Uterus (tissue), 2 donors: ENCODE results near the gene ZSCAN4.

Experiments used
- CTCF ChIP-seq, 4 experiments: fragments of 200-600 bp in 2 of 4; fragments of 450-650 bp in 2 of 4; sonication (generic) in 2 of 4; IDR thresholded peaks; one replicate each; pipeline ENCODE4 v1.5.1; 2016 to 2019; ENCODE audit warnings: antibody characterized with exemption in 4 of 4, mild to moderate bottlenecking in 2 of 4, moderate library complexity in 1 of 4
- POLR2A ChIP-seq, 2 donors: fragments of 450-650 bp; IDR thresholded peaks; one replicate each; pipeline ENCODE4 v1.6.1; 2016; ENCODE audit warnings: antibody characterized with exemption in 2 of 2, mild to moderate bottlenecking in 1 of 2, moderate library complexity in 1 of 2

GRCh38 chr19:57643734-57644133 is 25.0 kb upstream of the ZSCAN4 start:
- TF ChIP-seq CTCF (IDR thresholded peaks at IDR 0.05): no peak
- TF ChIP-seq POLR2A (IDR thresholded peaks at IDR 0.05): no peak
